HCT116 (cell line): Measurements from ENCODE around the gene FRS2. TPM values are rescaled to one million over a fixed set of nuclear protein-coding genes. Genes with fewer than 3 reads are reported as not detected.

Source experiments
- ATAC-seq: fragments of 200-7000 bp; cut with Tn5 transposase; 2 replicates; pipeline ENCODE4 v1.9.1; 2020; ENCODE audit warnings: mild to moderate bottlenecking, moderate library complexity
- BruUV-seq: library from RNA; stranded (reverse); fragments of 400-500 nt; replicated peaks from 2 replicates; lab custom pipeline; 2021; lab: Mats Ljungman, UMichigan
- CTCF ChIA-PET: fragments of 300-600 bp; sonication (Branson Sonifier 250); formaldehyde crosslinking; loops from one replicate; lab custom pipeline; 2021; ENCODE audit warnings: antibody characterized with exemption; lab: Charles Lee
- POLR2A ChIA-PET: fragments of 300-600, 350-600 bp; sonication (Branson Sonifier 250); formaldehyde crosslinking; loops from one replicate; lab custom pipeline; 2021; ENCODE audit warnings: antibody characterized with exemption; lab: Charles Lee
- RAD21 ChIA-PET, 2 experiments: fragments of 300-600 bp; sonication (Branson Sonifier 250); formaldehyde crosslinking; loops; one replicate each; lab custom pipeline; 2023; ENCODE audit warnings: low total read pairs in 2 of 2; ENCODE audit not compliant: uncharacterized antibody in 2 of 2, unreplicated experiment in 2 of 2, low non-redundant PET in 1 of 2; lab: Charles Lee
- DNase-seq: peaks from one replicate; pipeline ENCODE4 v3.0.0-alpha.2; 2010; ENCODE audit warnings: low read depth, low spot score
- H2AFZ ChIP-seq: fragments of 200-600 bp; shearing (Covaris generic), sonication (generic); 2 replicates; pipeline ENCODE4 v1.6.1; 2017; ENCODE audit warnings: low read depth, mixed run types, mixed read lengths, antibody characterized with exemption, low read length; ENCODE audit not compliant: poor library complexity, severe bottlenecking
- H3K27ac ChIP-seq: 2 replicates; pipeline ENCODE4 v1.5.1; 2012; ENCODE audit warnings: low read depth, low read length
- H3K27me3 ChIP-seq: fragments of 200-600 bp; sonication (generic); 2 replicates; pipeline ENCODE4 v1.6.1; 2016; ENCODE audit warnings: mixed run types, low read length, mixed read lengths; ENCODE audit not compliant: insufficient read depth
- H3K36me3 ChIP-seq, 2 experiments: fragments of 200-500 bp in 1 of 2; fragments of 200-600 bp in 1 of 2; sonication (Bioruptor generic) in 1 of 2; sonication (generic) in 1 of 2; 2 replicates each; pipeline versions ENCODE4 v1.5.1 to v1.6.1; 2014 to 2016; ENCODE audit warnings: low read length in 2 of 2, inconsistent platforms in 1 of 2, mixed read lengths in 1 of 2, mixed run types in 1 of 2; ENCODE audit not compliant: insufficient read depth in 2 of 2, control insufficient read depth in 1 of 2
- H3K4me1 ChIP-seq, 2 experiments: fragments of 200-600 bp in 1 of 2; sonication (generic) in 1 of 2; 2 replicates each; pipeline versions ENCODE4 v1.5.1 to v1.6.1; 2012 to 2017; ENCODE audit warnings: low read length in 2 of 2, inconsistent platforms in 1 of 2, mild to moderate bottlenecking in 1 of 2, mixed read lengths in 1 of 2, mixed run types in 1 of 2, moderate library complexity in 1 of 2; ENCODE audit not compliant: insufficient read depth in 2 of 2, control insufficient read depth in 1 of 2
- H3K4me2 ChIP-seq: fragments of 200-600 bp; sonication (generic); 2 replicates; pipeline ENCODE4 v1.6.1; 2017; ENCODE audit warnings: mixed run types, low read length, mixed read lengths
- H3K4me3 ChIP-seq, 2 experiments: fragments of 200-600 bp in 1 of 2; sonication (generic) in 1 of 2; replicated peaks in 1 of 2; 2 replicates each; pipeline ENCODE4 v1.5.1; 2011 to 2016; ENCODE audit warnings: low read length in 2 of 2, control low read depth in 1 of 2, low read depth in 1 of 2, mild to moderate bottlenecking in 1 of 2, mixed read lengths in 1 of 2, mixed run types in 1 of 2
- H3K79me2 ChIP-seq: fragments of 200-600 bp; sonication (generic); 2 replicates; pipeline ENCODE4 v1.6.1; 2017; ENCODE audit warnings: mild to moderate bottlenecking, mixed run types, low read length, moderate library complexity, mixed read lengths; ENCODE audit not compliant: insufficient read depth
- H3K9ac ChIP-seq: fragments of 200-600 bp; sonication (generic); 2 replicates; pipeline ENCODE4 v1.6.1; 2016; ENCODE audit warnings: low read length, mixed read lengths
- H3K9me2 ChIP-seq: fragments of 200-600 bp; sonication (generic), shearing (Covaris generic); 2 replicates; pipeline ENCODE4 v1.6.1; 2017; ENCODE audit warnings: mixed run types, mild to moderate bottlenecking, moderate library complexity; ENCODE audit not compliant: insufficient read depth
- H3K9me3 ChIP-seq, 2 experiments: fragments of 200-500 bp in 1 of 2; fragments of 200-600 bp in 1 of 2; sonication (Bioruptor generic) in 1 of 2; sonication (generic) in 1 of 2; 2 replicates each; pipeline ENCODE4 v1.6.1; 2014 to 2017; ENCODE audit warnings: low read length in 2 of 2, mixed read lengths in 2 of 2, inconsistent platforms in 1 of 2, low read depth in 1 of 2, mild to moderate bottlenecking in 1 of 2, mixed run types in 1 of 2, moderate library complexity in 1 of 2; ENCODE audit not compliant: control insufficient read depth in 1 of 2, insufficient read depth in 1 of 2
- H4K20me1 ChIP-seq: fragments of 200-600 bp; sonication (generic), shearing (Covaris generic); 2 replicates; pipeline ENCODE4 v1.6.1; 2017; ENCODE audit warnings: mixed run types, mild to moderate bottlenecking, moderate library complexity; ENCODE audit not compliant: insufficient read depth
- CBX3 ChIP-seq: IDR thresholded peaks from 2 replicates; pipeline ENCODE4 v1.6.1; 2012; ENCODE audit warnings: low read depth
- ELF1 ChIP-seq: IDR thresholded peaks from 2 replicates; pipeline ENCODE4 v1.6.1; 2012; ENCODE audit warnings: low read depth, borderline replicate concordance
- JUND ChIP-seq: IDR thresholded peaks from 2 replicates; pipeline ENCODE4 v1.6.1; 2012
- POLR2A ChIP-seq: IDR thresholded peaks from 2 replicates; pipeline ENCODE4 v1.7.0; 2011; ENCODE audit warnings: borderline replicate concordance; ENCODE audit not compliant: insufficient read depth, insufficient read length; ENCODE audit errors: extremely low read depth
- SP1 ChIP-seq: IDR thresholded peaks from 2 replicates; pipeline ENCODE4 v1.6.1; 2012; ENCODE audit warnings: low read depth
- SRF ChIP-seq: IDR thresholded peaks from 2 replicates; pipeline ENCODE4 v1.6.1; 2012; ENCODE audit warnings: low read depth
- ZFX ChIP-seq: fragments of 450-650 bp; IDR thresholded peaks from 2 replicates; pipeline ENCODE4 v1.6.1; 2017
- intact Hi-C: fragments of 100-400 bp; cut with micrococcal nuclease; formaldehyde crosslinking; loops from 2 replicates; pipeline ENCODE4 v1.10.0; 2022
- total RNA-seq: library from RNA; stranded (reverse); gene quantifications from one replicate; pipeline ENCODE4 v1.2.1, GENCODE V29; 2021; ENCODE audit not compliant: unreplicated experiment
- TF ChIP-seq, protein P1 (sequence below): IDR thresholded peaks from 2 replicates; pipeline ENCODE4 v1.6.1; 2011; ENCODE audit warnings: mild to moderate bottlenecking, low read length, moderate library complexity; ENCODE audit not compliant: insufficient replicate concordance; ENCODE audit errors: extremely low read depth
- TF ChIP-seq, protein P2 (sequence below): IDR thresholded peaks from 2 replicates; pipeline ENCODE4 v1.6.1; 2012
- TF ChIP-seq, protein P3 (sequence below): IDR thresholded peaks from 2 replicates; pipeline ENCODE4 v1.6.1; 2012; ENCODE audit warnings: low read depth

FRS2 gene
- total RNA-seq, 1 experiment from 2014 or later, result 14.7 TPM

DNA sequence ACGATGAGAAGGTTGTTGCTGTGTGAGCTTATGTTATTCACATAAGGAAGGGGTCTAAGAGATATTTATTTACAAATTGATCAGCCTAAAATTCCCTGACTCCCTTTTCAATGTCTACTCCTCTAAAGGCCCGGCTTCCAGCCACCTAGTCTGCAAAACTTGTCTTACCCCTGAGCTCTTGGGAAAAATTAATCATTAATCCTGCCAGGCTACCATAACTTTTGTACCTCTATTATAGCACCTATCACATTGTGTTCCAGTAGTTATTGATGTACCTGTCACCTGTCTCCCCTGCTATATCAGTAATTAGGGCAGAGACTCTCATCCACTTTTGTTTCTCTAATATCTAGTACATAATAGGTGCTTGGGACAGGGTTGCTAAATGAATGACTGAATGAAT, 29.3 kb upstream of the FRS2 start:
- ATAC-seq (no peak), DNase-seq (no peak)
- Histone ChIP-seq H3K4me2 (no peak overlapping the region), H3K4me1 (no peaks in the 10 kb centered on the region), H4K20me1 (no peaks in the 10 kb centered on the region), H3K27ac (no peak overlapping the region), H3K9me3 (no peaks in the 10 kb centered on the region), H2AFZ (no peak overlapping the region), H3K27me3 (no peaks in the 10 kb centered on the region), H3K79me2 (no peaks in the 10 kb centered on the region), H3K4me3 (no peak overlapping the region), H3K36me3 (no peaks in the 10 kb centered on the region), H3K9me2 (no peaks in the 10 kb centered on the region), H3K9ac (no peak overlapping the region)
- ChIA-PET RAD21 (no interaction called here), POLR2A (no interaction called here), CTCF (no interaction called here)
- intact Hi-C loops, result no loop called here
- BruUV-seq, result no TSS peak
- TF ChIP-seq, protein P1, sequence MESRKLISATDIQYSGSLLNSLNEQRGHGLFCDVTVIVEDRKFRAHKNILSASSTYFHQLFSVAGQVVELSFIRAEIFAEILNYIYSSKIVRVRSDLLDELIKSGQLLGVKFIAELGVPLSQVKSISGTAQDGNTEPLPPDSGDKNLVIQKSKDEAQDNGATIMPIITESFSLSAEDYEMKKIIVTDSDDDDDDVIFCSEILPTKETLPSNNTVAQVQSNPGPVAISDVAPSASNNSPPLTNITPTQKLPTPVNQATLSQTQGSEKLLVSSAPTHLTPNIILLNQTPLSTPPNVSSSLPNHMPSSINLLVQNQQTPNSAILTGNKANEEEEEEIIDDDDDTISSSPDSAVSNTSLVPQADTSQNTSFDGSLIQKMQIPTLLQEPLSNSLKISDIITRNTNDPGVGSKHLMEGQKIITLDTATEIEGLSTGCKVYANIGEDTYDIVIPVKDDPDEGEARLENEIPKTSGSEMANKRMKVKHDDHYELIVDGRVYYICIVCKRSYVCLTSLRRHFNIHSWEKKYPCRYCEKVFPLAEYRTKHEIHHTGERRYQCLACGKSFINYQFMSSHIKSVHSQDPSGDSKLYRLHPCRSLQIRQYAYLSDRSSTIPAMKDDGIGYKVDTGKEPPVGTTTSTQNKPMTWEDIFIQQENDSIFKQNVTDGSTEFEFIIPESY, result no peak
- TF ChIP-seq SRF, result no peak
- TF ChIP-seq, protein P2, sequence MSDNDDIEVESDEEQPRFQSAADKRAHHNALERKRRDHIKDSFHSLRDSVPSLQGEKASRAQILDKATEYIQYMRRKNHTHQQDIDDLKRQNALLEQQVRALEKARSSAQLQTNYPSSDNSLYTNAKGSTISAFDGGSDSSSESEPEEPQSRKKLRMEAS, result no peak
- no peak for TF ChIP-seq ZFX
- no peak for TF ChIP-seq POLR2A

DNA sequence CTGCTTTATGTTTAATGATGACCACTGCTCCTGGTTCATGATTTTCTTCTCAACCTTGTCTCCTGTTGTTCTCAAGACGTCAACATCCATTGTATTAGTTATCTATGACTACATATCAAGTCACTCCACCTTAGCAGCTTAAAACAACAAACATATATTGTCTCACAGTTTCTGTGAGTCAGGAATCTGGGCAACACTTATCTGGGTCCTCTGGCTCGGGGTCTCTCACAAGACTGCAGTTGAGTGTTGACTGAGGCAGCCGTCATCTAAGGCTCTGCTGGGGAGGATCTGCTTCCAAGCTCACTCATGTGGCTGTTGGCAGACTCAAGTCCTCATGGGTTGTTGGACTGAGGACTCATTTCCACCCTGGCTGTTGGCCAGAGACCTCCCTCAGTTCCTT, 27.3 kb upstream of the FRS2 start:
- CTCF ChIA-PET, result no interaction called here
- Histone ChIP-seq H4K20me1 (no peaks in the 10 kb centered on the region), H3K9me2 (no peaks in the 10 kb centered on the region), H3K27me3 (no peaks in the 10 kb centered on the region), H3K79me2 (no peaks in the 10 kb centered on the region), H3K36me3 (no peaks in the 10 kb centered on the region), H3K9me3 (no peaks in the 10 kb centered on the region), H2AFZ (no peak overlapping the region), H3K27ac (no peak overlapping the region), H3K4me1 (no peaks in the 10 kb centered on the region), H3K9ac (no peak overlapping the region), H3K4me2 (no peak overlapping the region), H3K4me3 (no peak overlapping the region)
- DNase-seq, result no peak
- no peak for TF ChIP-seq ELF1
- TF ChIP-seq CBX3, result no peak
- no peak for TF ChIP-seq JUND
- TF ChIP-seq, protein P3, sequence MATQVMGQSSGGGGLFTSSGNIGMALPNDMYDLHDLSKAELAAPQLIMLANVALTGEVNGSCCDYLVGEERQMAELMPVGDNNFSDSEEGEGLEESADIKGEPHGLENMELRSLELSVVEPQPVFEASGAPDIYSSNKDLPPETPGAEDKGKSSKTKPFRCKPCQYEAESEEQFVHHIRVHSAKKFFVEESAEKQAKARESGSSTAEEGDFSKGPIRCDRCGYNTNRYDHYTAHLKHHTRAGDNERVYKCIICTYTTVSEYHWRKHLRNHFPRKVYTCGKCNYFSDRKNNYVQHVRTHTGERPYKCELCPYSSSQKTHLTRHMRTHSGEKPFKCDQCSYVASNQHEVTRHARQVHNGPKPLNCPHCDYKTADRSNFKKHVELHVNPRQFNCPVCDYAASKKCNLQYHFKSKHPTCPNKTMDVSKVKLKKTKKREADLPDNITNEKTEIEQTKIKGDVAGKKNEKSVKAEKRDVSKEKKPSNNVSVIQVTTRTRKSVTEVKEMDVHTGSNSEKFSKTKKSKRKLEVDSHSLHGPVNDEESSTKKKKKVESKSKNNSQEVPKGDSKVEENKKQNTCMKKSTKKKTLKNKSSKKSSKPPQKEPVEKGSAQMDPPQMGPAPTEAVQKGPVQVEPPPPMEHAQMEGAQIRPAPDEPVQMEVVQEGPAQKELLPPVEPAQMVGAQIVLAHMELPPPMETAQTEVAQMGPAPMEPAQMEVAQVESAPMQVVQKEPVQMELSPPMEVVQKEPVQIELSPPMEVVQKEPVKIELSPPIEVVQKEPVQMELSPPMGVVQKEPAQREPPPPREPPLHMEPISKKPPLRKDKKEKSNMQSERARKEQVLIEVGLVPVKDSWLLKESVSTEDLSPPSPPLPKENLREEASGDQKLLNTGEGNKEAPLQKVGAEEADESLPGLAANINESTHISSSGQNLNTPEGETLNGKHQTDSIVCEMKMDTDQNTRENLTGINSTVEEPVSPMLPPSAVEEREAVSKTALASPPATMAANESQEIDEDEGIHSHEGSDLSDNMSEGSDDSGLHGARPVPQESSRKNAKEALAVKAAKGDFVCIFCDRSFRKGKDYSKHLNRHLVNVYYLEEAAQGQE, result no peak
- no peak for TF ChIP-seq SP1
- TF ChIP-seq, protein P1, result no peak
- POLR2A ChIA-PET, result no interaction called here
- RAD21 ChIA-PET, result no interaction called here
- no peak for ATAC-seq
- intact Hi-C loops, result no loop called here
- BruUV-seq, result no TSS peak
